Heart left ventricle (tissue), 16 donors: ENCODE measurements around the gene MAPK8. TPM values are rescaled to one million over a fixed set of nuclear protein-coding genes. Genes with fewer than 3 reads are reported as not detected.
"Not testable (repeated sequence)": the region's sequence is repeated elsewhere in the genome, so short reads cannot be mapped to it uniquely, and the experiment has no call there.

Experiments used
- ATAC-seq, 4 donors: fragments of 200-7000 bp; cut with Tn5 transposase; one replicate each; pipeline ENCODE4 v1.9.1; 2020 to 2022; ENCODE audit warnings: moderate library complexity in 4 of 4, mild to moderate bottlenecking in 3 of 4, moderate number of reproducible peaks in 1 of 4
- DNase-seq, 5 donors: peaks; one replicate each; pipeline ENCODE4 v3.0.0-alpha.2; 2020
- H3K27ac ChIP-seq, 12 donors: fragments of 200-600 bp; sonication (generic) in 4 of 12; one replicate each; pipeline versions ENCODE4 v1.5.0 to v1.8.0; 2016 to 2022; ENCODE audit warnings: mild to moderate bottlenecking in 2 of 12
- H3K27me3 ChIP-seq, 9 donors: fragments of 200-600 bp; sonication (generic) in 2 of 9; one replicate each; pipeline versions ENCODE4 v1.5.1 to v1.8.0; 2016 to 2022; ENCODE audit warnings: mild to moderate bottlenecking in 3 of 9
- H3K36me3 ChIP-seq, 9 donors: fragments of 200-600 bp; sonication (generic) in 2 of 9; one replicate each; pipeline versions ENCODE4 v1.5.0 to v1.8.0; 2018 to 2022; ENCODE audit warnings: mild to moderate bottlenecking in 2 of 9
- H3K4me1 ChIP-seq, 12 donors: fragments of 200-600 bp; sonication (generic) in 4 of 12; one replicate each; pipeline versions ENCODE4 v1.5.0 to v1.8.0; 2016 to 2022; ENCODE audit warnings: mild to moderate bottlenecking in 3 of 12
- H3K4me3 ChIP-seq, 12 donors: fragments of 200-600 bp; sonication (generic) in 4 of 12; one replicate each; pipeline versions ENCODE4 v1.5.0 to v1.8.0; 2017 to 2022; ENCODE audit warnings: mild to moderate bottlenecking in 9 of 12, moderate library complexity in 4 of 12
- H3K9me3 ChIP-seq, 12 donors: fragments of 200-600 bp; sonication (generic) in 4 of 12; one replicate each; pipeline versions ENCODE4 v1.5.0 to v1.8.0; 2016 to 2022; ENCODE audit warnings: mild to moderate bottlenecking in 1 of 12
- CTCF ChIP-seq, 12 donors: fragments of 200-600 bp; sonication (generic) in 4 of 12; IDR thresholded peaks; one replicate each; pipeline versions ENCODE4 v1.5.0 to v1.8.0; 2018 to 2022; ENCODE audit warnings: antibody characterized with exemption in 12 of 12, mild to moderate bottlenecking in 5 of 12
- POLR2A ChIP-seq, 2 donors: fragments of 450-650 bp; IDR thresholded peaks; one replicate each; pipeline ENCODE4 v1.6.1; 2017; ENCODE audit warnings: antibody characterized with exemption in 2 of 2, mild to moderate bottlenecking in 2 of 2, moderate library complexity in 2 of 2
- WGBS, 4 donors: extraction: QIAGEN DNeasy Blood & Tissue Kit in 2 of 4; methylation state at CpG; one replicate each; pipeline versions ENCODE4 v1.1.5 to v1.1.7; 2013 to 2018; 5-methylcytosine and 5-hydroxymethylcytosine counted together
- intact Hi-C, 10 donors: fragments of 100-400 bp; cut with DNase I; formaldehyde crosslinking; loops; one replicate each; pipeline versions ENCODE4 v1.11.1 to v1.14.2; 2022
- polyA plus RNA-seq, 2 donors: library from polyadenylated mRNA; stranded (reverse); fragments of 200-250 nt; gene quantifications; one replicate each; pipeline ENCODE4 v1.2.3, GENCODE V29; 2013
- total RNA-seq, 9 donors: library from RNA; depleted of rRNA in 2 of 9; stranded (reverse); fragments of >200 nt in 2 of 9; fragmentation: NEBNext Ultra II Directional in 3 of 9; extraction: Animal tissue kit (Norgen Biotek cat#: 25700) in 3 of 9; gene quantifications; one replicate each; pipeline versions ENCODE4 v1.1.0 to v1.2.4, GENCODE V29; 2016 to 2023
- donor health status: ischemic (EF 13 %, LVEDD 7.1; RV severe dilation, severe dysfunction).
- donor health status: healthy with polysubstance abuse.
- donor health status: DM: no; HTN: yes; CAD: no.
- donor health status: DM: no; HTN: no; CAD: no.
- donor health status: ischemic (EF 25% LVEDD 6.9; RV normal size, moderate dysfunction).
- donor health status: ischemic (EF 25% LVEDD 5.7; RV mildly dilated, moderate dysfunction).
- donor health status: healthy.
- donor health status: DM: yes; HTN: yes; CAD: no.
- donor health status: ischemic (EF 35%, LVEDD 5.7; RV mildly dilated, moderate dysfunction).
- donor health status: nonischemic (EF 11% LVEDD 7.7; RV severe dilation, severe dysfunction).
- donor health status: DM: yes; HTN: yes; CAD: no.
- donor health status: PGD.
- donor health status: ischemic (EF 29% LVEDD 5.4; RV normal size, mild dysfunction).
- donor health status: nonischemic (EF 23%, LVEDD 6.1; RV moderate dilation, normal function).

MAPK8 gene
- total and polyA plus RNA-seq, 11 donors = 4.2 to 36.8 (median 31.0) TPM

DNA sequence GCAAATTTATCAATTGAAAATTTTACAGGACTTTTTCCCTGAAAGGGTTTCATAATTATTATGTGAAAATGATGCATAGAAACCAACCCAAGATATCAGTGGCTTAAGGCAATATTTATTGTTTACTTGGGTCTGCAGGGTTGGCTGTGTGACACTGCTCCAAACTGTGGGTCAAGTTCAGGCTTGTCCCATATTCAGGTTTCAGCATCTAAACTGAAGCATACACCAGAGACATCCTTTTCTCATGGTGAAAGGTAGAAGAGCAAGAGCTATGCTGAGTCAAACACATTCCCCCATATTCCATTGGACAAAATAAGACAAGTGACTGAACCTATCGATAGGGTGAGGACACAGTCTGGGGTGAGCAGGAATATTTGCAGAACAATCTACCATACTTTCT, 110.9 kb downstream of the MAPK8 start:
- WGBS, 4 donors = 94 to 97% (median 96%) methylated on average over 1 of the region's 1 CpG
- no peak overlapping the region for H3K4me3 ChIP-seq
- no peak for TF ChIP-seq CTCF (IDR thresholded peaks at IDR 0.05)
- no peak for TF ChIP-seq POLR2A (IDR thresholded peaks at IDR 0.05)
- H3K9me3 ChIP-seq = peaks cover 0 to 9% (median 4%) of the 10 kb centered on the region in 12 donors
- intact Hi-C loops = loop anchor here in 2 of 10 donors (2.0 to 10.0 kb wide), 2 partner anchors 45 to 53 kb away; no protein-coding TSS in a partner anchor
- ATAC-seq (no peak), DNase-seq (no peak)
- no peak overlapping the region for H3K27ac ChIP-seq
- H3K27me3 ChIP-seq = no peaks in the 10 kb centered on the region
- H3K4me1 ChIP-seq = peaks cover 0 to 3% (median 0%) of the 10 kb centered on the region in 12 donors
- peaks cover 0 to 14% (median 7%) of the 10 kb centered on the region in 9 donors for H3K36me3 ChIP-seq

DNA sequence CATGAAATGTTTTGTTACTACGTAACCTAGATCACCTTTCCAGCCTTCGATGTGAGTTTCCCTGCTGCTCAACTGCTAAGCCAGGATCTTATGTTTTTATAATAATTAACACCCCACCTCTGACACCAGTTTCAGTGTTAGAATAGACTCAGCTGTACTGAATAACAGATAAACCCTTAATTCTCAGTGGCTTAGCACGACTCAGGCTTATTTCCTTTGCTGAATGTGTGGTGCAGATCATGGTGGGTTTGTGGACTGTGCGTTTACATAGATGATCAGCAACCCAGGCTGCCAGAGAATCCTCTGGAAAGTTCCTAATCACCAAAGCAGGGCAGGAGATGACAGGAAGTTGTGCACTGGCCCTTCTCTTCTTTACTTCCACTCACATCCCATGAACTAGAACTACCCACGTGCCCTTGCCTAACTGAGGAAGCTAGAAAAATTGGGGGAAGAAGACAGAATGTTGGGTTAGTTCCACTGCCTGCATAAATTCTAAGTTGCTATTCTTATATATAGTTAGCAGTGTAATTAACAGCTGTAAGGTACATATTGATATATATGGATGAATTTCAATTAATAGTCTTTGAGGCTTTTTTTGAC, 111.8 kb downstream of the MAPK8 start:
- no peak for ATAC-seq
- Histone ChIP-seq H3K36me3 (peaks cover 0 to 5% (median 1%) of the 10 kb centered on the region in 9 donors), H3K27ac (no peak overlapping the region), H3K9me3 (no peaks in the 10 kb centered on the region), H3K4me3 (no peak overlapping the region), H3K27me3 (no peaks in the 10 kb centered on the region), H3K4me1 (peaks cover 0 to 3% (median 0%) of the 10 kb centered on the region in 12 donors)
- TF ChIP-seq POLR2A (IDR thresholded peaks at IDR 0.05) (no peak), CTCF (IDR thresholded peaks at IDR 0.05) (no peak)
- no peak for DNase-seq
- intact Hi-C loops = loop anchor here in 1 of 10 donors (10.0 kb wide), 1 partner anchor 53 kb away; no protein-coding TSS in a partner anchor
- WGBS, 4 donors = 75 to 83% (median 81%) methylated on average over 5 of the region's 5 CpGs

DNA sequence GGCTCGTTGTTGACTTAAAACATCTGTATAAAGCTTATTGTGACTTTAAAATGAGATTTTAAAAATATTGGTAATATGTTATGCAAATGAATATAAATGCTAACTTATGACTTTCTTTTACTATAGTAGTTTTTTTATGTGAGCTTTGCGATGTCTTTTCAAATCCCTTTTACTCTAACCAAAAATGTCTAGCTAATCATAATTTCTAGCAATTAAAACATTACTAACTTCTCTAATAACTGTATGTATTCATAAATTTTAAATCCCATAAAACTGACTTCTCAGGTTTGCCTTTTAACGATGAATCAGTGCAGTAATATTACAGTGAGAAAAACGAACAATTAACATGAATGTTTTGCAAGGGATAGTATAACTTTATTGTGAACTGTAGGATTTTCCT, 113.2 kb downstream of the MAPK8 start:
- no peaks in the 10 kb centered on the region for H3K27me3 ChIP-seq
- 95 to 98% (median 96%) methylated on average over 4 of the region's 4 CpGs for WGBS, 4 donors
- H3K27ac ChIP-seq = no peak overlapping the region
- H3K4me1 ChIP-seq = peaks cover 0 to 3% (median 0%) of the 10 kb centered on the region in 12 donors
- intact Hi-C loops = loop anchor here in 1 of 10 donors (10.0 kb wide), 1 partner anchor 55 kb away; no protein-coding TSS in a partner anchor
- H3K36me3 ChIP-seq = peaks cover 0 to 6% (median 0%) of the 10 kb centered on the region in 9 donors
- no peak for DNase-seq
- H3K9me3 ChIP-seq = no peaks in the 10 kb centered on the region
- H3K4me3 ChIP-seq = no peak overlapping the region
- TF ChIP-seq CTCF (IDR thresholded peaks at IDR 0.05) = no peak
- TF ChIP-seq POLR2A (IDR thresholded peaks at IDR 0.05) = no peak
- no peak for ATAC-seq

DNA sequence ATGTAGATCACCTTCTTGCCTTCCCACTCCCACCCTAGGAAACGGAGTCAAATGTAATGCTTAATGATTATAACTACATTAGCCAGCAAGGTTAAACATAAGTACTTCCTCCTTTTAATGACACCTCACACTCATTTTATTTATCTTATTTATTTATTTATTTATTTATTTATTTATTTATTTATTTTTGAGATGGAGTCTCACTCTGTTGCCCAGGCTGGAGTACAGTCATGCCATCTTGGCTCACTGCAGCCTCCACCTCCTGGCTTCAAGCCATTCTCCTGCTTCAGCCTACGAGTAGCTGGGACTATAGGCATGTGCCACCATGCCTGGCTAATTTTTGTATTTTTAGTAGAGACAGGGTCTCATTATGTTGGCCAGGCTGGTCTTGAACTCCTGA, 115.4 kb downstream of the MAPK8 start:
- H3K27me3 ChIP-seq, H3K4me3 ChIP-seq, H3K27ac ChIP-seq, H3K4me1 ChIP-seq, ATAC-seq, DNase-seq, H3K9me3 ChIP-seq, intact Hi-C loops: not testable (repeated sequence)
- H3K36me3 ChIP-seq = peaks cover 0 to 17% (median 10%) of the 10 kb centered on the region in 9 donors
- 86 to 95% (median 91%) methylated on average over 2 of the region's 2 CpGs for WGBS, 4 donors
